Retinal pigment epithelial cell (primary cell): ENCODE measurements around the gene BDKRB2.
A peak's percentile ranks its signal among the peaks of the same experiment; 100 is the strongest.

ENCODE experiments used
- DNase-seq: peaks from one replicate; pipeline ENCODE4 v3.0.0-alpha.2; 2010; ENCODE audit warnings: low read depth
- H3K4me3 ChIP-seq: 2 replicates; pipeline ENCODE4 v1.5.1; 2011; ENCODE audit warnings: mild to moderate bottlenecking, low read length, control low read depth, moderate library complexity
- CTCF ChIP-seq: conservative IDR thresholded peaks from 2 replicates; pipeline ENCODE4 v1.5.1; 2011; ENCODE audit warnings: low read depth, low read length, control low read depth, inconsistent platforms

The BDKRB2 gene

GRCh38 chr14:96277890-96278289 is 73.3 kb downstream of the BDKRB2 start:
- no peak for TF ChIP-seq CTCF
- DNase-seq, result no peak
- H3K4me3 ChIP-seq, result no peak overlapping the region

- DNase-seq, result peak; percentile 61
- TF ChIP-seq CTCF, result no peak
- no peak overlapping the region for H3K4me3 ChIP-seq
Observed at GRCh38 chr14:96279564-96279963, 74.9 kb downstream of the BDKRB2 start.

GRCh38 chr14:96280104-96280503 is 75.5 kb downstream of the BDKRB2 start:
- peak; percentile 75 for DNase-seq
- peak; percentile 46 for TF ChIP-seq CTCF
- no peak overlapping the region for H3K4me3 ChIP-seq

GRCh38 chr14:96281486-96281885 is 76.8 kb downstream of the BDKRB2 start:
- no peak overlapping the region for H3K4me3 ChIP-seq
- TF ChIP-seq CTCF, result no peak
- DNase-seq, result no peak

GRCh38 chr14:96284008-96284407 is 79.4 kb downstream of the BDKRB2 start:
- no peak for TF ChIP-seq CTCF
- no peak for DNase-seq
- H3K4me3 ChIP-seq, result no peak overlapping the region

- TF ChIP-seq CTCF, result no peak
- DNase-seq, result no peak
- no peak overlapping the region for H3K4me3 ChIP-seq
Observed at GRCh38 chr14:96284430-96284829, 79.8 kb downstream of the BDKRB2 start.

GRCh38 chr14:96285667-96286066 is 81.0 kb downstream of the BDKRB2 start:
- no peak for DNase-seq
- TF ChIP-seq CTCF, result no peak
- H3K4me3 ChIP-seq, result no peak overlapping the region
